ENCODE results near the gene AMIGO2. TPM values are rescaled to one million over a fixed set of nuclear protein-coding genes. Genes with fewer than 3 reads are reported as not detected.

AMIGO2 gene
- total RNA-seq, 1 experiment from 2014 or later, result 6.5 TPM

GRCh38 chr12:47028186-47028585 lies 51.6 kb downstream of the AMIGO2 start (continued):
- TF ChIP-seq AFF4 (CRISPR knock-in tag; IDR thresholded peaks at IDR 0.05; ENCODE audit: borderline replicate concordance) (no peak), TCF7 (CRISPR knock-in tag; IDR thresholded peaks at IDR 0.05; ENCODE audit: low read depth) (no peak), ZBTB43 (CRISPR knock-in tag; IDR thresholded peaks at IDR 0.05) (no peak), ATF2 (CRISPR knock-in tag; IDR thresholded peaks at IDR 0.05; ENCODE audit: borderline replicate concordance, low read depth) (no peak), ZNF532 (CRISPR knock-in tag; IDR thresholded peaks at IDR 0.05; ENCODE audit: borderline replicate concordance) (no peak), NFE2L1 (CRISPR knock-in tag; IDR thresholded peaks at IDR 0.05) (no peak), MLX (CRISPR knock-in tag; IDR thresholded peaks at IDR 0.05) (no peak), HMGXB4 (CRISPR knock-in tag; IDR thresholded peaks at IDR 0.05) (no peak)

Other genes starting within 250 kb of the AMIGO2 start
- gene PCED1B, start 338 bp downstream of the AMIGO2 start, total RNA-seq (2021), result 5.9 to 6.7 TPM (median 6.6 TPM) in 3 replicates